Mucosa of descending colon (tissue), 3 donors: Measurements from ENCODE around the gene FRS2. TPM values are rescaled to one million over a fixed set of nuclear protein-coding genes. Genes with fewer than 3 reads are reported as not detected.

Source experiments
- ATAC-seq: fragments of 200-7000 bp; cut with Tn5 transposase; one replicate; pipeline ENCODE4 v1.9.1; 2020; ENCODE audit warnings: mild to moderate bottlenecking, moderate library complexity
- DNase-seq, 3 donors: peaks; one replicate each; pipeline ENCODE4 v3.0.0-alpha.2; 2020
- H3K36me3 ChIP-seq: fragments of 200-600 bp; one replicate; pipeline ENCODE4 v1.8.0; 2021; ENCODE audit warnings: low read depth, mild to moderate bottlenecking
- H3K4me1 ChIP-seq: fragments of 200-600 bp; one replicate; pipeline ENCODE4 v1.8.0; 2021; ENCODE audit warnings: low read depth, mild to moderate bottlenecking
- H3K4me3 ChIP-seq: fragments of 200-600 bp; one replicate; pipeline ENCODE4 v1.8.0; 2021; ENCODE audit warnings: mild to moderate bottlenecking
- H3K9me3 ChIP-seq: fragments of 200-600 bp; one replicate; pipeline ENCODE4 v1.8.0; 2021; ENCODE audit warnings: mild to moderate bottlenecking
- CTCF ChIP-seq: fragments of 200-600 bp; IDR thresholded peaks from one replicate; pipeline ENCODE4 v1.8.0; 2022; ENCODE audit warnings: antibody characterized with exemption, mild to moderate bottlenecking
- intact Hi-C, 2 donors: fragments of 100-400 bp; cut with DNase I in 1 of 2; cut with micrococcal nuclease in 1 of 2; formaldehyde crosslinking; loops; one replicate each; pipeline versions ENCODE4 v1.11.0 to v1.11.1; 2022; cut with DNase I, micrococcal nuclease
- total RNA-seq, 3 donors: library from RNA; stranded (reverse); fragmentation: NEBNext Ultra II Directional in 2 of 3; extraction: Animal tissue kit (Norgen Biotek cat#: 25700) in 2 of 3; gene quantifications; one replicate each; pipeline versions ENCODE4 v1.2.1 to v1.2.4, GENCODE V29; 2021 to 2023
- donor health status: DM: no; HTN: no; CAD: no; lungs with moderate emphysema.
- donor health status: DM: no; HTN: no; CAD: no.
- donor health status: DM: no; HTN: yes; CAD: no.

Gene FRS2
- total RNA-seq, 3 donors from 2014 or later = 24.2 to 30.8 (median 30.3) TPM

GRCh38 chr12:69428351-69429073, 41.7 kb upstream of the FRS2 start:
- intact Hi-C loops = no loop called here
- Histone ChIP-seq H3K36me3 (no peaks in the 10 kb centered on the region), H3K4me1 (no peaks in the 10 kb centered on the region), H3K9me3 (no peaks in the 10 kb centered on the region), H3K4me3 (no peak overlapping the region)
- ATAC-seq (no peak), DNase-seq (no peak)
- no peak for TF ChIP-seq CTCF

- no peak for TF ChIP-seq CTCF
- H3K9me3 ChIP-seq = no peaks in the 10 kb centered on the region
- no peak for DNase-seq
- no peaks in the 10 kb centered on the region for H3K36me3 ChIP-seq
- H3K4me1 ChIP-seq = no peaks in the 10 kb centered on the region
- intact Hi-C loops = no loop called here
- ATAC-seq = no peak
- no peak overlapping the region for H3K4me3 ChIP-seq
Measured at GRCh38 chr12:69430942-69431590, 39.1 kb upstream of the FRS2 start.

GRCh38 chr12:69431591-69432222, 38.5 kb upstream of the FRS2 start:
- Histone ChIP-seq H3K4me3 (no peak overlapping the region), H3K36me3 (no peaks in the 10 kb centered on the region), H3K9me3 (no peaks in the 10 kb centered on the region), H3K4me1 (no peaks in the 10 kb centered on the region)
- no peak for TF ChIP-seq CTCF
- ATAC-seq (no peak), DNase-seq (no peak)
- intact Hi-C loops = no loop called here

DNA sequence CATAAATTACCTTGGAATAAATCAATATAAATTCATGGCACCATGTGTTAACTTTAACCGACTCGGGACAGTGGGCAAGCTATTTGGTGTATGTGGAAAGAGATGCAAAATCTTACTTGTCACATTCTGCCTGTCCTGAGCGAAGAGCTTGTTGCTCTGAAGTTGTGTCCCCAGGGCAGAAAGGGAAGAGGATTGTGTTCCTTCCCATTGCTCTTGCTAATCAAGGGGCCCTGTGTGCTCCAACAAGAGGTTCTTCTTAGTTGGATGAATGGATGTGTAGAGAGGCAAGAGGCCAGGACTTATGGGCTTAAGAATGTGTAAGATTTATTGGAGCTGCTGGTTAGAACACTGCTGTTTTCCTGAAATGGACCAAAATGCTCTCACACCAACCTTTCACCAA, 36.5 kb upstream of the FRS2 start:
- no peaks in the 10 kb centered on the region for H3K36me3 ChIP-seq
- DNase-seq (no peak), ATAC-seq (no peak)
- H3K4me3 ChIP-seq = no peak overlapping the region
- TF ChIP-seq CTCF = no peak
- H3K4me1 ChIP-seq = no peaks in the 10 kb centered on the region
- intact Hi-C loops = no loop called here
- H3K9me3 ChIP-seq = no peaks in the 10 kb centered on the region

GRCh38 chr12:69435644-69436043, 34.5 kb upstream of the FRS2 start:
- intact Hi-C loops = no loop called here

More at GRCh38 chr12:69435644-69436043, 34.5 kb upstream of the FRS2 start:
- Histone ChIP-seq H3K4me3 (no peak overlapping the region), H3K4me1 (no peaks in the 10 kb centered on the region), H3K9me3 (no peaks in the 10 kb centered on the region), H3K36me3 (no peaks in the 10 kb centered on the region)
- DNase-seq (no peak), ATAC-seq (no peak)
- TF ChIP-seq CTCF = no peak
